Endothelial cell of umbilical vein (primary cell): ENCODE measurements around the gene SHKBP1. TPM values are rescaled to one million over a fixed set of nuclear protein-coding genes. Genes with fewer than 3 reads are reported as not detected.

Experiments used
- BruUV-seq: library from RNA; stranded (reverse); fragments of 400-500 nt; replicated peaks from 2 replicates; lab custom pipeline; 2021; lab: Mats Ljungman, UMichigan
- CTCF ChIA-PET: fragments of 300-600, 350-600 bp; sonication (Branson Sonifier 250); formaldehyde crosslinking; loops from one replicate; lab custom pipeline; 2021; ENCODE audit warnings: antibody characterized with exemption, inconsistent platforms; lab: Charles Lee
- POLR2A ChIA-PET: fragments of 300-600, 350-600 bp; sonication (Branson Sonifier 250); formaldehyde crosslinking; loops from one replicate; lab custom pipeline; 2021; ENCODE audit warnings: antibody characterized with exemption, inconsistent platforms; lab: Charles Lee
- DNase-seq: peaks from one replicate; pipeline ENCODE4 v3.0.0-alpha.2; 2011; ENCODE audit warnings: low read depth, low spot score
- FAIRE-seq: peaks from 2 replicates; lab custom pipeline; 2011; peaks lifted over from hg19 to GRCh38; lab: Jason Lieb, UNC
- H2AFZ ChIP-seq: 2 replicates; pipeline ENCODE4 v1.6.0; 2012; ENCODE audit warnings: low read depth, low read length, control low read depth, inconsistent platforms
- H3K27ac ChIP-seq: 2 replicates; pipeline ENCODE4 v1.5.1; 2011; ENCODE audit warnings: low read depth, mild to moderate bottlenecking, control low read depth, low read length, moderate library complexity; ENCODE audit not compliant: insufficient read depth
- H3K27me3 ChIP-seq, 2 experiments: 2 replicates each; pipeline versions ENCODE4 v1.6.0 to v1.6.1; 2011; ENCODE audit warnings: low read length in 2 of 2, mixed read lengths in 1 of 2; ENCODE audit not compliant: control insufficient read depth in 2 of 2, insufficient read depth in 2 of 2
- H3K36me3 ChIP-seq, 2 experiments: 2 replicates in 1 of 2; 3 replicates in 1 of 2; pipeline ENCODE4 v1.5.1; 2011; ENCODE audit warnings: low read length in 2 of 2, mild to moderate bottlenecking in 1 of 2, moderate library complexity in 1 of 2; ENCODE audit not compliant: control insufficient read depth in 2 of 2, insufficient read depth in 2 of 2; ENCODE audit errors: extremely low read depth in 1 of 2
- H3K4me1 ChIP-seq: 3 replicates; pipeline ENCODE4 v1.5.1; 2011; ENCODE audit warnings: mild to moderate bottlenecking, low read length; ENCODE audit not compliant: control insufficient read depth, insufficient read depth; ENCODE audit errors: extremely low read depth
- H3K4me2 ChIP-seq: 2 replicates; pipeline ENCODE4 v1.6.1; 2011; ENCODE audit warnings: low read length, control low read depth, mixed read lengths; ENCODE audit not compliant: insufficient read depth
- H3K4me3 ChIP-seq, 3 experiments: fragments of 200-600 bp in 1 of 3; sonication (generic), shearing (Covaris generic) in 1 of 3; replicated peaks in 1 of 3; 2 replicates each; pipeline ENCODE4 v1.5.1; 2011 to 2016; ENCODE audit warnings: control low read depth in 3 of 3, low read length in 3 of 3, mild to moderate bottlenecking in 2 of 3, inconsistent platforms in 1 of 3, low read depth in 1 of 3, moderate library complexity in 1 of 3; ENCODE audit not compliant: insufficient read depth in 1 of 3
- H3K79me2 ChIP-seq: 2 replicates; pipeline ENCODE4 v1.6.0; 2012; ENCODE audit warnings: low read length, inconsistent platforms; ENCODE audit not compliant: control insufficient read depth, insufficient read depth
- H3K9ac ChIP-seq: replicated peaks from 2 replicates; pipeline ENCODE3; 2011; ENCODE audit warnings: low read length, control low read depth; ENCODE audit not compliant: insufficient read depth; ENCODE audit errors: extremely low read depth
- H3K9me1 ChIP-seq: replicated peaks from 3 replicates; pipeline ENCODE4 v1.6.0; 2011; ENCODE audit warnings: mild to moderate bottlenecking, low read length; ENCODE audit not compliant: control insufficient read depth, insufficient read depth; ENCODE audit errors: extremely low read depth
- H3K9me3 ChIP-seq: replicated peaks from 2 replicates; pipeline ENCODE4 v1.5.1; 2012; ENCODE audit warnings: low read length, inconsistent platforms; ENCODE audit not compliant: control insufficient read depth, insufficient read depth
- H4K20me1 ChIP-seq: replicated peaks from 2 replicates; pipeline ENCODE3; 2011; ENCODE audit warnings: mild to moderate bottlenecking, low read length; ENCODE audit not compliant: control insufficient read depth, insufficient read depth; ENCODE audit errors: extremely low read depth
- CTCF ChIP-seq, 2 donors: IDR thresholded peaks; 1 replicate in 1 of 2; 2 replicates in 1 of 2; pipeline ENCODE4 v1.5.1; 2011; ENCODE audit warnings: low read length in 2 of 2, mild to moderate bottlenecking in 2 of 2, moderate library complexity in 2 of 2, control low read depth in 1 of 2, inconsistent platforms in 1 of 2, low read depth in 1 of 2; ENCODE audit not compliant: insufficient read depth in 1 of 2; ENCODE audit errors: extremely low read depth in 1 of 2
- EZH2 ChIP-seq: IDR thresholded peaks from 2 replicates; pipeline ENCODE4 v1.6.1; 2012; ENCODE audit warnings: borderline replicate concordance, low read depth, mild to moderate bottlenecking, moderate library complexity, low read length, inconsistent platforms; ENCODE audit not compliant: severe bottlenecking
- FOS ChIP-seq: IDR thresholded peaks from 2 replicates; pipeline ENCODE4 v1.6.1; 2011; ENCODE audit warnings: mild to moderate bottlenecking, low read length, moderate library complexity, borderline replicate concordance; ENCODE audit not compliant: insufficient read depth
- GATA2 ChIP-seq: IDR thresholded peaks from 2 replicates; pipeline ENCODE4 v1.7.0; 2011; ENCODE audit warnings: low read depth, mild to moderate bottlenecking, moderate library complexity, mixed read lengths, low read length; ENCODE audit not compliant: insufficient read length, insufficient read depth
- JUN ChIP-seq: IDR thresholded peaks from 2 replicates; pipeline ENCODE4 v1.6.1; 2011; ENCODE audit warnings: borderline replicate concordance, low read depth; ENCODE audit not compliant: insufficient read length, insufficient read depth
- MAX ChIP-seq: IDR thresholded peaks from 2 replicates; pipeline ENCODE4 v1.6.1; 2011; ENCODE audit not compliant: insufficient read depth, insufficient read length
- MYC ChIP-seq: IDR thresholded peaks from one replicate; pipeline ENCODE4 v1.6.1; 2011; ENCODE audit warnings: mild to moderate bottlenecking, low read depth, low read length
- POLR2A ChIP-seq: IDR thresholded peaks from 2 replicates; pipeline ENCODE4 v1.6.1; 2012; ENCODE audit warnings: low read depth, mild to moderate bottlenecking, control low read depth, low read length
- POLR2AphosphoS5 ChIP-seq: IDR thresholded peaks from 2 replicates; pipeline ENCODE4 v1.6.1; 2012; ENCODE audit warnings: low read depth, mild to moderate bottlenecking, control low read depth, low read length, moderate library complexity; ENCODE audit not compliant: insufficient read depth
- dilution Hi-C: fragments of 300-500 bp; cut with MboI; formaldehyde crosslinking; loops from one replicate; pipeline ENCODE4 v1.15.0; 2019; ENCODE audit warnings: low sequenced_read_pairs; ENCODE audit not compliant: extremely low pct_ligation_motif_present
- intact Hi-C: fragments of 100-400 bp; cut with micrococcal nuclease; formaldehyde crosslinking; loops from one replicate; pipeline ENCODE4 v1.10.0; 2022
- polyA plus RNA-seq, 4 experiments: library from polyadenylated mRNA; depleted of rRNA in 3 of 4; stranded (reverse) in 3 of 4; unstranded in 1 of 4; fragments of >200 nt; gene quantifications; 2 replicates each; pipeline versions ENCODE4 v1.2.1 to v1.2.3, GENCODE V29; 2011 to 2012; ENCODE audit warnings: missing spikeins in 1 of 4
- total RNA-seq: library from RNA; stranded (reverse); gene quantifications from 2 replicates; pipeline ENCODE4 v1.2.3, GENCODE V29; 2021

Gene SHKBP1
- total and polyA plus RNA-seq, 2 donors (not counting 3 experiments of a cell fraction or from before 2014, with no cell fraction given): 106 to 113 TPM

- no peaks in the 10 kb centered on the region for H4K20me1 ChIP-seq
- no peak overlapping the region for H3K4me2 ChIP-seq
- CTCF ChIA-PET: interaction anchor here (0.6 to 3.6 kb wide), 14 partner anchors 15 to 431 kb away, joined by 3 to 16 read pairs (median 5); no protein-coding TSS in a partner anchor
- H3K9me1 ChIP-seq: no peaks in the 10 kb centered on the region
- POLR2A ChIA-PET: interaction anchor here (0.8 to 1.4 kb wide), 3 partner anchors 32 to 106 kb away, joined by 3 to 5 read pairs (median 4); no protein-coding TSS in a partner anchor
- H3K36me3 ChIP-seq: no peaks in the 10 kb centered on the region
- BruUV-seq: no TSS peak
- TF ChIP-seq POLR2A (no peak), EZH2 (no peak), MYC (no peak), JUN (no peak), MAX (no peak), POLR2AphosphoS5 (no peak), CTCF (IDR thresholded peaks at IDR 0.05; ENCODE audit: extremely low read depth in 1 of 2, insufficient read depth in 1 of 2, low read depth in 1 of 2, low read length in 2 of 2) (no peak), GATA2 (no peak), FOS (no peak)
- dilution Hi-C loops (no loop called here), intact Hi-C loops (loop anchor here (2.0 kb wide), 1 partner anchor 22 kb away; no protein-coding TSS in a partner anchor)
- H3K4me1 ChIP-seq: peaks cover 5% of the 10 kb centered on the region
- H3K27ac ChIP-seq: no peak overlapping the region
- H2AFZ ChIP-seq: peak overlapping the region; percentile 3
- FAIRE-seq (no peak), DNase-seq (no peak)
- H3K27me3 ChIP-seq: peaks cover 21 to 22% of the 10 kb centered on the region in 2 experiments
- no peak overlapping the region for H3K9ac ChIP-seq
- no peak overlapping the region for H3K4me3 ChIP-seq
- H3K9me3 ChIP-seq: no peaks in the 10 kb centered on the region
- H3K79me2 ChIP-seq: no peaks in the 10 kb centered on the region
These were observed 5.7 kb upstream of the SHKBP1 start for GRCh38 chr19:40571005-40571318.
